Activated CD8-positive, alpha-beta memory T cell treated with anti-CD3 and anti-CD28 coated beads for 1 hour (primary cell): Measurements from ENCODE around the gene PDILT.
"Not testable (repeated sequence)": the region's sequence is repeated elsewhere in the genome, so short reads cannot be mapped to it uniquely, and the experiment has no call there.

ENCODE experiments used
- DNase-seq, 2 donors: peaks; one replicate each; pipeline ENCODE4 v3.0.0-alpha.2; 2020; ENCODE audit warnings: low read depth in 1 of 2; ENCODE audit errors: extremely low read depth in 1 of 2

PDILT gene

GRCh38 chr16:20323591-20324117, 80.9 kb downstream of the PDILT start:
- DNase-seq, result no peak

GRCh38 chr16:20322696-20323095, 81.8 kb downstream of the PDILT start:
- DNase-seq, result no peak

- DNase-seq, result no peak
These were observed 82.9 kb downstream of the PDILT start for GRCh38 chr16:20321671-20322070.

GRCh38 chr16:20321051-20321450, 83.5 kb downstream of the PDILT start:
- not testable (repeated sequence) for DNase-seq

- DNase-seq, result no peak
These were observed 83.9 kb downstream of the PDILT start for GRCh38 chr16:20320592-20320991.

- no peak for DNase-seq
These were observed 84.4 kb downstream of the PDILT start for GRCh38 chr16:20320178-20320577.

GRCh38 chr16:20319406-20319805, 85.1 kb downstream of the PDILT start:
- DNase-seq, result no peak

GRCh38 chr16:20318437-20318836, 86.1 kb downstream of the PDILT start:
- no peak for DNase-seq

- no peak for DNase-seq
These were observed 86.5 kb downstream of the PDILT start for GRCh38 chr16:20318006-20318405.

- no peak for DNase-seq
These were observed 87.4 kb downstream of the PDILT start for GRCh38 chr16:20317117-20317516.

- no peak for DNase-seq
These were observed 87.8 kb downstream of the PDILT start for GRCh38 chr16:20316715-20317114.

- DNase-seq, result no peak
These were observed 88.8 kb downstream of the PDILT start for GRCh38 chr16:20315764-20316163.

- no peak for DNase-seq
These were observed 90.0 kb downstream of the PDILT start for GRCh38 chr16:20314575-20314974.

- no peak for DNase-seq
These were observed 90.8 kb downstream of the PDILT start for GRCh38 chr16:20313741-20314140.

GRCh38 chr16:20312536-20313095, 91.9 kb downstream of the PDILT start:
- DNase-seq, result not testable (repeated sequence)

GRCh38 chr16:20311548-20311947, 93.0 kb downstream of the PDILT start:
- no peak for DNase-seq

GRCh38 chr16:20310421-20311395, 93.8 kb downstream of the PDILT start:
- no peak for DNase-seq

GRCh38 chr16:20309786-20310185, 94.8 kb downstream of the PDILT start:
- DNase-seq, result no peak
